ENCODE measurements around the gene L3MBTL4. TPM values are rescaled to one million over a fixed set of nuclear protein-coding genes. Genes with fewer than 3 reads are reported as not detected.
"Not testable (repeated sequence)": the region's sequence is repeated elsewhere in the genome, so short reads cannot be mapped to it uniquely, and the experiment has no call there.

L3MBTL4 gene
- total RNA-seq, 2 experiments from 2014 or later: 0.05 TPM; not detected in 1

- DNase-seq: no peak
- no peaks in the 10 kb centered on the region for H3K27me3 Mint-ChIP-seq
- no peak overlapping the region for H3K4me3 Mint-ChIP-seq
- no peaks in the 10 kb centered on the region for H3K4me1 Mint-ChIP-seq
- no peaks in the 10 kb centered on the region for H3K36me3 Mint-ChIP-seq
- H3K27ac Mint-ChIP-seq: no peak overlapping the region
- H3K9me3 Mint-ChIP-seq (ENCODE audit: low read depth): no peaks in the 10 kb centered on the region
- ATAC-seq: no peak
- CTCF ChIA-PET: no interaction called here
Observed at GRCh38 chr18:6286585-6286984, 128.1 kb downstream of the L3MBTL4 start.

GRCh38 chr18:6284761-6285160 is 129.9 kb downstream of the L3MBTL4 start:
- Mint-ChIP-seq H3K4me3 (no peak overlapping the region), H3K9me3 (ENCODE audit: low read depth) (no peaks in the 10 kb centered on the region), H3K36me3 (no peaks in the 10 kb centered on the region), H3K27ac (no peak overlapping the region), H3K4me1 (no peaks in the 10 kb centered on the region), H3K27me3 (no peaks in the 10 kb centered on the region)
- CTCF ChIA-PET: no interaction called here
- ATAC-seq: no peak
- DNase-seq: no peak

GRCh38 chr18:6284300-6284699 is 130.4 kb downstream of the L3MBTL4 start:
- H3K36me3 Mint-ChIP-seq: no peaks in the 10 kb centered on the region
- CTCF ChIA-PET: no interaction called here
- no peak overlapping the region for H3K4me3 Mint-ChIP-seq
- no peaks in the 10 kb centered on the region for H3K4me1 Mint-ChIP-seq
- no peaks in the 10 kb centered on the region for H3K27me3 Mint-ChIP-seq
- DNase-seq (no peak), ATAC-seq (no peak)
- no peaks in the 10 kb centered on the region for H3K9me3 Mint-ChIP-seq (ENCODE audit: low read depth)
- no peak overlapping the region for H3K27ac Mint-ChIP-seq

- Mint-ChIP-seq H3K9me3 (ENCODE audit: low read depth) (no peaks in the 10 kb centered on the region), H3K27me3 (no peaks in the 10 kb centered on the region), H3K36me3 (no peaks in the 10 kb centered on the region), H3K4me1 (no peaks in the 10 kb centered on the region), H3K27ac (no peak overlapping the region), H3K4me3 (no peak overlapping the region)
- CTCF ChIA-PET: interaction anchor here (1.2 kb wide), 1 partner anchor 9 kb away, joined by 3 read pairs; no protein-coding TSS in a partner anchor
- DNase-seq: no peak
- ATAC-seq: no peak
Observed at GRCh38 chr18:6281874-6282273, 132.8 kb downstream of the L3MBTL4 start.

GRCh38 chr18:6280211-6280743 is 134.4 kb downstream of the L3MBTL4 start:
- DNase-seq (no peak), ATAC-seq (no peak)
- H3K27me3 Mint-ChIP-seq: no peaks in the 10 kb centered on the region
- CTCF ChIA-PET: no interaction called here
- no peaks in the 10 kb centered on the region for H3K9me3 Mint-ChIP-seq (ENCODE audit: low read depth)
- no peak overlapping the region for H3K4me3 Mint-ChIP-seq
- H3K4me1 Mint-ChIP-seq: no peaks in the 10 kb centered on the region
- H3K27ac Mint-ChIP-seq: no peak overlapping the region
- H3K36me3 Mint-ChIP-seq: no peaks in the 10 kb centered on the region

GRCh38 chr18:6279308-6279707 is 135.4 kb downstream of the L3MBTL4 start:
- H3K9me3 Mint-ChIP-seq (ENCODE audit: low read depth): peaks cover 3% of the 10 kb centered on the region
- no peaks in the 10 kb centered on the region for H3K36me3 Mint-ChIP-seq
- H3K4me3 Mint-ChIP-seq: no peak overlapping the region
- H3K4me1 Mint-ChIP-seq: no peaks in the 10 kb centered on the region
- CTCF ChIA-PET: no interaction called here
- no peak for ATAC-seq
- DNase-seq: no peak
- no peaks in the 10 kb centered on the region for H3K27me3 Mint-ChIP-seq
- H3K27ac Mint-ChIP-seq: no peak overlapping the region

- Mint-ChIP-seq H3K4me3 (no peak overlapping the region), H3K36me3 (no peaks in the 10 kb centered on the region)
- CTCF ChIA-PET: no interaction called here
Observed at GRCh38 chr18:6273423-6273822, 141.3 kb downstream of the L3MBTL4 start.

GRCh38 chr18:6272144-6272543 is 142.6 kb downstream of the L3MBTL4 start:
- H3K4me1 Mint-ChIP-seq, H3K27me3 Mint-ChIP-seq, H3K36me3 Mint-ChIP-seq, ATAC-seq, CTCF ChIA-PET, H3K4me3 Mint-ChIP-seq, DNase-seq, H3K27ac Mint-ChIP-seq: not testable (repeated sequence)
- peaks cover 10% of the 10 kb centered on the region for H3K9me3 Mint-ChIP-seq (ENCODE audit: low read depth)

More at GRCh38 chr18:6273423-6273822, 141.3 kb downstream of the L3MBTL4 start:
- Mint-ChIP-seq H3K4me1 (peaks cover 5% of the 10 kb centered on the region), H3K27ac (no peak overlapping the region), H3K9me3 (ENCODE audit: low read depth) (peaks cover 10% of the 10 kb centered on the region), H3K27me3 (no peaks in the 10 kb centered on the region)
- no peak for DNase-seq
- no peak for ATAC-seq

GRCh38 chr18:6271585-6271984 is 143.1 kb downstream of the L3MBTL4 start:
- ATAC-seq (no peak), DNase-seq (no peak)
- CTCF ChIA-PET: no interaction called here
- H3K4me3 Mint-ChIP-seq: no peak overlapping the region
- no peaks in the 10 kb centered on the region for H3K27me3 Mint-ChIP-seq
- H3K4me1 Mint-ChIP-seq: peaks cover 5% of the 10 kb centered on the region
- H3K36me3 Mint-ChIP-seq: no peaks in the 10 kb centered on the region
- H3K9me3 Mint-ChIP-seq (ENCODE audit: low read depth): peaks cover 10% of the 10 kb centered on the region
- no peak overlapping the region for H3K27ac Mint-ChIP-seq

- H3K4me3 Mint-ChIP-seq: no peak overlapping the region
- CTCF ChIA-PET: no interaction called here
- H3K36me3 Mint-ChIP-seq: no peaks in the 10 kb centered on the region
- no peak overlapping the region for H3K27ac Mint-ChIP-seq
- DNase-seq: no peak
- no peak for ATAC-seq
- peaks cover 10% of the 10 kb centered on the region for H3K9me3 Mint-ChIP-seq (ENCODE audit: low read depth)
- peaks cover 5% of the 10 kb centered on the region for H3K4me1 Mint-ChIP-seq
- H3K27me3 Mint-ChIP-seq: no peaks in the 10 kb centered on the region
Observed at GRCh38 chr18:6270771-6271216, 143.9 kb downstream of the L3MBTL4 start.

GRCh38 chr18:6269660-6270332 is 144.9 kb downstream of the L3MBTL4 start:
- H3K4me3 Mint-ChIP-seq: no peak overlapping the region
- CTCF ChIA-PET: no interaction called here
- H3K27me3 Mint-ChIP-seq: no peaks in the 10 kb centered on the region
- no peak for DNase-seq
- no peak for ATAC-seq
- no peaks in the 10 kb centered on the region for H3K36me3 Mint-ChIP-seq
- peaks cover 7% of the 10 kb centered on the region for H3K9me3 Mint-ChIP-seq (ENCODE audit: low read depth)
- H3K4me1 Mint-ChIP-seq: peaks cover 5% of the 10 kb centered on the region
- no peak overlapping the region for H3K27ac Mint-ChIP-seq

GRCh38 chr18:6266212-6266611 is 148.5 kb downstream of the L3MBTL4 start:
- CTCF ChIA-PET: no interaction called here

GRCh38 chr18:6261938-6262337 is 152.8 kb downstream of the L3MBTL4 start:
- Mint-ChIP-seq H3K9me3 (ENCODE audit: low read depth) (peaks cover 18% of the 10 kb centered on the region), H3K27ac (no peak overlapping the region), H3K27me3 (no peaks in the 10 kb centered on the region), H3K4me1 (no peaks in the 10 kb centered on the region), H3K36me3 (no peaks in the 10 kb centered on the region), H3K4me3 (no peak overlapping the region)
- no peak for DNase-seq
- no peak for ATAC-seq
- CTCF ChIA-PET: no interaction called here

More at GRCh38 chr18:6266212-6266611, 148.5 kb downstream of the L3MBTL4 start:
- Mint-ChIP-seq H3K4me3 (no peak overlapping the region), H3K9me3 (ENCODE audit: low read depth) (peaks cover 14% of the 10 kb centered on the region), H3K27ac (no peak overlapping the region), H3K36me3 (no peaks in the 10 kb centered on the region), H3K27me3 (no peaks in the 10 kb centered on the region), H3K4me1 (peaks cover 5% of the 10 kb centered on the region)
- no peak for DNase-seq
- ATAC-seq: no peak

GRCh38 chr18:6259324-6259723 is 155.4 kb downstream of the L3MBTL4 start:
- CTCF ChIA-PET, H3K4me1 Mint-ChIP-seq, H3K4me3 Mint-ChIP-seq: not testable (repeated sequence)

More at GRCh38 chr18:6259324-6259723, 155.4 kb downstream of the L3MBTL4 start:
- H3K27me3 Mint-ChIP-seq, DNase-seq, H3K36me3 Mint-ChIP-seq, H3K27ac Mint-ChIP-seq, ATAC-seq: not testable (repeated sequence)
- H3K9me3 Mint-ChIP-seq (ENCODE audit: low read depth): peaks cover 21% of the 10 kb centered on the region

Measured in activated CD8-positive, alpha-beta memory T cell treated with anti-CD3 and anti-CD28 coated beads, Interleukin-2, amount 10 ng/mL, durations not matched to agents 7 days and 5 days (primary cell).